Spinal cord (tissue), 10 donors: ENCODE data around the gene PIF1. TPM values are rescaled to one million over a fixed set of nuclear protein-coding genes. Genes with fewer than 3 reads are reported as not detected.

Source experiments
- DNase-seq, 6 donors: peaks; one replicate each; pipeline versions ENCODE4 v3.0.0 to v3.0.0-alpha.2; 2013 to 2015; ENCODE audit warnings: low spot score in 6 of 6, low read depth in 4 of 6
- H3K27ac ChIP-seq: one replicate; pipeline ENCODE4 v1.5.1; 2013; ENCODE audit warnings: low read depth, low read length, control low read depth
- H3K27me3 ChIP-seq: one replicate; pipeline ENCODE4 v1.6.1; 2013; ENCODE audit warnings: low read length; ENCODE audit not compliant: control insufficient read depth, insufficient read depth
- H3K36me3 ChIP-seq: one replicate; pipeline ENCODE4 v1.6.1; 2013; ENCODE audit warnings: low read length; ENCODE audit not compliant: control insufficient read depth, insufficient read depth
- H3K4me1 ChIP-seq: one replicate; pipeline ENCODE4 v1.6.1; 2013; ENCODE audit warnings: low read length; ENCODE audit not compliant: control insufficient read depth, insufficient read depth
- H3K4me3 ChIP-seq: one replicate; pipeline ENCODE4 v1.5.1; 2013; ENCODE audit warnings: low read depth, low read length, control low read depth
- H3K9me3 ChIP-seq: one replicate; pipeline ENCODE4 v1.6.1; 2013; ENCODE audit warnings: low read length; ENCODE audit not compliant: control insufficient read depth, insufficient read depth
- WGBS: methylation state at CpG from one replicate; pipeline ENCODE4 v1.1.5; 2013; ENCODE audit warnings: missing lambda C conversion rate; ENCODE audit not compliant: insufficient coverage; 5-methylcytosine and 5-hydroxymethylcytosine counted together
- polyA plus RNA-seq, 2 donors: library from polyadenylated mRNA; unstranded; fragments of 120-200 nt; gene quantifications; one replicate each; pipeline ENCODE4 v1.2.1, GENCODE V29; 2013; ENCODE audit not compliant: insufficient read length in 2 of 2
- total RNA-seq, 2 donors: library from RNA; depleted of rRNA in 1 of 2; stranded (reverse); fragments of 120-200 nt in 1 of 2; fragments of >200 nt in 1 of 2; gene quantifications; one replicate each; pipeline versions ENCODE4 v1.2.3 to v1.2.4, GENCODE V29; 2013 to 2014
- donor health status: healthy.

The PIF1 gene
- total and polyA plus RNA-seq, 4 donors: 2.3 to 11.3 (median 6.3) TPM

GRCh38 chr15:64859226-64859625 is 33.8 kb upstream of the PIF1 start:
- H3K27me3 ChIP-seq: no peaks in the 10 kb centered on the region
- no peak overlapping the region for H3K4me3 ChIP-seq
- H3K9me3 ChIP-seq: no peaks in the 10 kb centered on the region
- no peak overlapping the region for H3K27ac ChIP-seq
- no peak for DNase-seq
- peaks cover 54% of the 10 kb centered on the region for H3K4me1 ChIP-seq
- peaks cover 56% of the 10 kb centered on the region for H3K36me3 ChIP-seq
- WGBS: 100% methylated on average over 2 of the region's 2 CpGs

- Histone ChIP-seq H3K4me3 (no peak overlapping the region), H3K27ac (peak overlapping the region; percentile 92), H3K4me1 (peaks cover 58% of the 10 kb centered on the region), H3K9me3 (no peaks in the 10 kb centered on the region), H3K36me3 (peaks cover 49% of the 10 kb centered on the region), H3K27me3 (no peaks in the 10 kb centered on the region)
- WGBS: 75% methylated on average over 6 of the region's 6 CpGs
- no peak for DNase-seq
Measured at GRCh38 chr15:64858021-64858575, 32.7 kb upstream of the PIF1 start.

DNA sequence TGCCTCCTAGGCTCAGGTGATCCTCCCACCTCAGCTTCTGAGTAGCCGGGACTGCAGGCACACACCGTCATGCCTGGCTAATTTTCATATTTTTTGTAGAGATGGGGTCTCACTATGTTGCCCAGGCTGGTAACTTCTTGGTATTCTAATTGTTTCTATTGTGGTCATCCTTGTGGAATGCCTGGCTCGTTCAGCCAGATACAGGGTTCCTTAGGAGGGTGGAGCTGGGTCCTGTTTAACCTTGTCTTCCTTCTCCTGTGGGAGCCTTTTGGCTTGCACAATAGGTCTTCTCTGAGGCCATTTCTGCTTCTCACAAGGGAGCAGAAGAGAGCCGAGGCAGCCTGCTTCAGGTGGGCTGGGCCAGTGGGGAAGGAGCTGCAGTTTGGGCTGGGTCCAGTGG is 32.0 kb upstream of the PIF1 start:
- no peak for DNase-seq
- Histone ChIP-seq H3K4me3 (no peak overlapping the region), H3K27ac (peak overlapping the region; percentile 92), H3K36me3 (peaks cover 48% of the 10 kb centered on the region), H3K9me3 (no peaks in the 10 kb centered on the region), H3K4me1 (peaks cover 58% of the 10 kb centered on the region), H3K27me3 (no peaks in the 10 kb centered on the region)
- WGBS: 74% methylated on average over 4 of the region's 4 CpGs

GRCh38 chr15:64856429-64857145 is 31.1 kb upstream of the PIF1 start:
- Histone ChIP-seq H3K4me3 (no peak overlapping the region), H3K36me3 (peaks cover 42% of the 10 kb centered on the region), H3K9me3 (no peaks in the 10 kb centered on the region), H3K4me1 (peaks cover 58% of the 10 kb centered on the region), H3K27me3 (no peaks in the 10 kb centered on the region), H3K27ac (peak overlapping the region; percentile 92)
- peak in 2 of 6 donors; percentile 24 to 85 for DNase-seq
- WGBS: 29% methylated on average over 5 of the region's 5 CpGs

DNA sequence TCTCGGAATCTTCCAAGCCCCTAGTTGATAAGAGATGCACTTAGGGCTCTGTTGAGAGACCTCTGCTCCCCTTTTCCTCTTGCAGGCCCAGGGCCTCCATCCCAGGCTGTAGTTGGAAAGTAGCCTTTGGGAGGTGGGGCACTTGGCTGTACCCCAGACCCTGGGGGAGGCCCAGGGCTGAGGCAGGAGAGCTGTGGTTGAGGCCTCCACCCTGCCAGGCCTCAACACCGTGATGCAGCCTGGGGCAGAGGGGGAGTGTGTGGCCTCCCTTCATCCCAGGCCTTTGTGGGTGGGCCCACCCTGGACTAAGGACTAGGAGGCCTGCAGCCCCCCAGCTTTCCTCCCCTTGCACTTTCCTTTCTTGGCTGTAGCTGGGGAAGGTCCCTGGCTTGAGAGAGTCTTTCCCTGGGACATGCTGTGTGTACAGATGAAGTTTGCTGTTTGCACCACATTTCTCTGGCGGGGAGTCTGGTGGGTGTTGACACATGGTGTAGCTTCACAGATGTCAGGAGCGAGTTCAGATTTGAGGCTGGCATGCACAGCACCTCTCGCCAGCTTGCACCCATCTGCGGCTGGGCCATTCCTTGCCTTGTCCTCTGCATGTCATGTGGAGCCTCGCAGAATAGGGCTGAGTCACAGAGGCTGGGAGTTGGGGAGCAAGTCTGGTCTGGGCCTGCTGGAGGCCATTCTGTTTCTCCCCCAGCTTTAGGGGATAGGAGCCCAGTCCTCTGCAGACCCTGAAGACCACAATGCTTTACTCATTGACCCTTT is 29.9 kb upstream of the PIF1 start:
- WGBS: 75% methylated on average over 7 of the region's 7 CpGs

GRCh38 chr15:64854526-64854925 is 29.1 kb upstream of the PIF1 start:
- WGBS: 46% methylated on average over 2 of the region's 3 CpGs
- Histone ChIP-seq H3K4me1 (peaks cover 52% of the 10 kb centered on the region), H3K36me3 (peaks cover 30% of the 10 kb centered on the region), H3K27me3 (no peaks in the 10 kb centered on the region), H3K4me3 (no peak overlapping the region), H3K9me3 (no peaks in the 10 kb centered on the region), H3K27ac (no peak overlapping the region)
- DNase-seq: no peak

More for the DNA sequence above, 29.9 kb upstream of the PIF1 start:
- peaks cover 35% of the 10 kb centered on the region for H3K36me3 ChIP-seq
- DNase-seq: peak in 1 of 6 donors; percentile 77
- no peaks in the 10 kb centered on the region for H3K27me3 ChIP-seq
- H3K4me3 ChIP-seq: no peak overlapping the region
- H3K27ac ChIP-seq: peak overlapping the region; percentile 92
- peaks cover 52% of the 10 kb centered on the region for H3K4me1 ChIP-seq
- no peaks in the 10 kb centered on the region for H3K9me3 ChIP-seq

- no peak overlapping the region for H3K27ac ChIP-seq
- H3K36me3 ChIP-seq: peaks cover 28% of the 10 kb centered on the region
- DNase-seq: no peak
- 57% methylated on average over 3 of the region's 4 CpGs for WGBS
- no peak overlapping the region for H3K4me3 ChIP-seq
- no peaks in the 10 kb centered on the region for H3K27me3 ChIP-seq
- peaks cover 48% of the 10 kb centered on the region for H3K4me1 ChIP-seq
- H3K9me3 ChIP-seq: no peaks in the 10 kb centered on the region
Measured at GRCh38 chr15:64854041-64854440, 28.6 kb upstream of the PIF1 start.

- WGBS: 95% methylated on average over 3 of the region's 6 CpGs
Measured at GRCh38 chr15:64851503-64851840, 26.0 kb upstream of the PIF1 start.

DNA sequence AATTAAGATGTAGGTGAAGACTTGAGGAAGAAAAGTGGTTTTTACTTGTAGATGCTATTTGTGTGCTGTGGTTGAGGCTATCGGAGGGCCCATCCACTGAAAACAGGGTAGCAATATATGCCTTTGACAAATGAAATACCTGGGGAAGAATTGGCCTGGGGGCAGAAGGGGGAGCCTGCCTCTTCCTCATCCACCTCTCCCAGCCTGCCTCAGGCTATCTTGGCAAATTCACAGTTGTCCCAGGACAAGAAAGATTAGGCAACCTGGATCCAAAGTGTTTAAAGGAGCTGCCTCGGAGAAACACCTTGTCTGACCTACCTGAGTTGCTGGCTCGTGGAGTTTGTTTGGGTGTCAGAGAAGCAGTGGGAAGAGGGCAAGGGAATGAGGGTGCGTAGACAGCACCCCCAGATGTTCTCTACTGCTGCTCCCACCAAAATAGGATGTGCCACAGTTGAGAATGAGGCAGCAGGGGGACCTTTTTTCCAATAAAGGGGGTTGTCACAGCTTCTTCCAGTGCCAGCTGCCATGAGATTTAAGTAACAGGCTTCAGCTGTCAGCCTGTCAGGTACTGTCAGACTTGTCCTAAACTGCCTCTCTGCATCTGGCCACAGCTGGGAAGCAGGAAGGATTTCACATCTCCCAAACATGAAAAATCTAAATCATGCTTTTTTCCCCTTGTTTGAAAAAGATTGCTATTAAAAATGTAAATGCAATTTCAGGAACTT is 25.5 kb upstream of the PIF1 start:
- Histone ChIP-seq H3K4me3 (no peak overlapping the region), H3K27me3 (no peaks in the 10 kb centered on the region), H3K36me3 (peaks cover 21% of the 10 kb centered on the region), H3K4me1 (peaks cover 34% of the 10 kb centered on the region), H3K9me3 (no peaks in the 10 kb centered on the region), H3K27ac (peak overlapping the region; percentile 61)
- no peak for DNase-seq
- WGBS: 70% methylated on average over 4 of the region's 4 CpGs

More at GRCh38 chr15:64851503-64851840, 26.0 kb upstream of the PIF1 start:
- Histone ChIP-seq H3K9me3 (no peaks in the 10 kb centered on the region), H3K4me3 (no peak overlapping the region), H3K27ac (peak overlapping the region; percentile 61), H3K27me3 (no peaks in the 10 kb centered on the region), H3K4me1 (peaks cover 35% of the 10 kb centered on the region), H3K36me3 (peaks cover 21% of the 10 kb centered on the region)
- DNase-seq: no peak
